WERI-Rb-1 (cell line): Measurements from ENCODE around the gene DGLUCY.

Experiments
- DNase-seq: peaks from one replicate; pipeline ENCODE4 v3.0.0-alpha.2; 2020
- H3K27ac ChIP-seq: fragments of 250-450 bp; sonication (Bioruptor Pico); 2 replicates; pipeline ENCODE4 v1.5.1; 2020; ENCODE audit warnings: mild to moderate bottlenecking, moderate library complexity
- H3K27me3 ChIP-seq: fragments of 250-450 bp; sonication (Bioruptor Pico); 2 replicates; pipeline ENCODE4 v1.5.1; 2021; ENCODE audit warnings: mild to moderate bottlenecking, low read depth, moderate library complexity; ENCODE audit not compliant: insufficient read depth, severe bottlenecking
- H3K36me3 ChIP-seq: fragments of 250-450 bp; sonication (Bioruptor Pico); 2 replicates; pipeline ENCODE4 v1.5.1; 2020; ENCODE audit warnings: mild to moderate bottlenecking, moderate library complexity
- H3K4me3 ChIP-seq: 2 replicates; pipeline ENCODE4 v1.5.1; 2011; ENCODE audit warnings: low read depth, mild to moderate bottlenecking, control low read depth, low read length
- H3K9me3 ChIP-seq: fragments of 250-450 bp; sonication (Bioruptor Pico); 2 replicates; pipeline ENCODE4 v1.5.1; 2021; ENCODE audit warnings: mild to moderate bottlenecking, moderate library complexity; ENCODE audit not compliant: severe bottlenecking
- CTCF ChIP-seq: IDR thresholded peaks from 2 replicates; pipeline ENCODE4 v1.5.1; 2011; ENCODE audit warnings: low read depth, mild to moderate bottlenecking, control low read depth, inconsistent platforms, low read length

Gene DGLUCY

GRCh38 chr14:91246051-91246852 lies 132.4 kb downstream of the DGLUCY start:
- Histone ChIP-seq H3K9me3 (peaks cover 7% of the 10 kb centered on the region), H3K27me3 (no peaks in the 10 kb centered on the region), H3K4me3 (no peak overlapping the region), H3K36me3 (no peaks in the 10 kb centered on the region), H3K27ac (no peak overlapping the region)
- no peak for TF ChIP-seq CTCF
- no peak for DNase-seq

GRCh38 chr14:91249841-91250616 lies 136.2 kb downstream of the DGLUCY start:
- TF ChIP-seq CTCF: no peak
- no peak overlapping the region for H3K4me3 ChIP-seq
- no peak overlapping the region for H3K27ac ChIP-seq
- DNase-seq: no peak
- H3K36me3 ChIP-seq: no peaks in the 10 kb centered on the region
- no peaks in the 10 kb centered on the region for H3K27me3 ChIP-seq
- H3K9me3 ChIP-seq: peaks cover 7% of the 10 kb centered on the region

GRCh38 chr14:91250912-91251311 lies 137.0 kb downstream of the DGLUCY start:
- H3K27me3 ChIP-seq: no peaks in the 10 kb centered on the region
- peaks cover 7% of the 10 kb centered on the region for H3K9me3 ChIP-seq
- no peak for TF ChIP-seq CTCF
- DNase-seq: no peak
- H3K4me3 ChIP-seq: no peak overlapping the region
- H3K36me3 ChIP-seq: no peaks in the 10 kb centered on the region
- H3K27ac ChIP-seq: no peak overlapping the region

- Histone ChIP-seq H3K36me3 (no peaks in the 10 kb centered on the region), H3K9me3 (no peaks in the 10 kb centered on the region), H3K27ac (peak overlapping the region; percentile 58), H3K27me3 (no peaks in the 10 kb centered on the region), H3K4me3 (peak overlapping the region; percentile 64)
- peak; percentile 40 for DNase-seq
- TF ChIP-seq CTCF: peak; percentile 25; the same call in 1 of the 2 replicates
Observed at GRCh38 chr14:91252871-91253794, 139.3 kb downstream of the DGLUCY start.

DNA sequence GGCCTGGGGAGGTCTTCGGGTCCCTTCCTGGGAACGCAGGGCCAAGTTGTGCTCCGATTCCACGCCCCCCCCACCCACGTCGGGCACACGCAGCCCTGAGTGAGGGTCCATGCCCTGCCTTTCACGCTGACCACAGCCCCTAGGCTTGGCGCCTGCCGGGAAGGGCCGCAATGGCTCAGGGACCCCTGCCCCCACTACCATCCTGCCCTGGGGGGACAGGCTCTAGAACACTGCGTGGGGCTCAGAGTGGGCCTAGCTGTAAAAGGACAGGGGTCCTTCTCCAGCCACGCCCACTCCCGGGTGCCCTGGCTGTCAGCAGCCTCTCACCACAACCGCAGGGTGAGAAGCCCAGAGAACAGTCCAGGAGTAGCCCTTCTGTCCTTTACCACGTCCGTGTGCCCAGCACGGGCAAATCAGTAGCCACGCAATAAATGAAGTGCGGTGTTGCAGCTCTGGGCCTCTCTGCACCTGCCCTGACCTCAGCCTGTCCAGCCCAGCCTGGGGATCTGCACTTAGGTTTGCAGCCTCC lies 140.0 kb downstream of the DGLUCY start:
- peak overlapping the region; percentile 58 for H3K27ac ChIP-seq

More for the DNA sequence above, 140.0 kb downstream of the DGLUCY start:
- no peaks in the 10 kb centered on the region for H3K9me3 ChIP-seq
- peak; percentile 36 for DNase-seq
- TF ChIP-seq CTCF: no peak
- peak overlapping the region; percentile 54 for H3K4me3 ChIP-seq
- no peaks in the 10 kb centered on the region for H3K27me3 ChIP-seq
- H3K36me3 ChIP-seq: no peaks in the 10 kb centered on the region
